H9 (cell line): ENCODE measurements around the gene MGRN1. TPM values are rescaled to one million over a fixed set of nuclear protein-coding genes. Genes with fewer than 3 reads are reported as not detected.
A peak's percentile ranks its signal among the peaks of the same experiment; 100 is the strongest.

Experiments
- DNase-seq: peaks from one replicate; pipeline ENCODE4 v3.0.0-alpha.2; 2017
- H2AFZ ChIP-seq: one replicate; pipeline ENCODE4 v1.6.1; 2013; ENCODE audit warnings: mild to moderate bottlenecking, low read length, control low read depth, moderate library complexity
- H2AK5ac ChIP-seq: 2 replicates; pipeline ENCODE4 v1.6.1; 2013; ENCODE audit warnings: low read length, control low read depth, mixed read lengths; ENCODE audit not compliant: insufficient read length
- H2BK120ac ChIP-seq: one replicate; pipeline ENCODE4 v1.6.1; 2013; ENCODE audit warnings: low read depth, mild to moderate bottlenecking, low read length, control low read depth, inconsistent platforms; ENCODE audit not compliant: poor library complexity, severe bottlenecking
- H2BK12ac ChIP-seq: 2 replicates; pipeline ENCODE4 v1.6.1; 2013; ENCODE audit warnings: low read length, control low read depth, mixed read lengths, low read depth; ENCODE audit not compliant: insufficient read length
- H2BK15ac ChIP-seq: 2 replicates; pipeline ENCODE4 v1.6.1; 2013; ENCODE audit warnings: low read depth, low read length, control low read depth
- H2BK20ac ChIP-seq: one replicate; pipeline ENCODE4 v1.6.1; 2013; ENCODE audit warnings: low read depth, mild to moderate bottlenecking, low read length, control low read depth, inconsistent platforms; ENCODE audit not compliant: poor library complexity, severe bottlenecking
- H2BK5ac ChIP-seq: 2 replicates; pipeline ENCODE4 v1.6.1; 2013; ENCODE audit warnings: low read length, control low read depth, mixed read lengths; ENCODE audit not compliant: insufficient read length
- H3K14ac ChIP-seq: 2 replicates; pipeline ENCODE4 v1.6.1; 2013; ENCODE audit warnings: low read length, control low read depth; ENCODE audit not compliant: insufficient read depth
- H3K18ac ChIP-seq: 2 replicates; pipeline ENCODE4 v1.6.1; 2013; ENCODE audit warnings: low read depth, mild to moderate bottlenecking, mixed read lengths, low read length, control low read depth; ENCODE audit not compliant: insufficient read length
- H3K23ac ChIP-seq: 2 replicates; pipeline ENCODE4 v1.6.1; 2013; ENCODE audit warnings: low read length, control low read depth, mixed read lengths, low read depth; ENCODE audit not compliant: insufficient read length
- H3K23me2 ChIP-seq: 2 replicates; pipeline ENCODE4 v1.6.1; 2013; ENCODE audit warnings: low read depth, mild to moderate bottlenecking, mixed read lengths, low read length, control low read depth; ENCODE audit not compliant: insufficient read length, poor library complexity, severe bottlenecking
- H3K27ac ChIP-seq: 2 replicates; pipeline ENCODE4 v1.5.1; 2013; ENCODE audit warnings: low read length, control low read depth, mixed read lengths, low read depth; ENCODE audit not compliant: insufficient read length
- H3K27me3 ChIP-seq: 2 replicates; pipeline ENCODE4 v1.6.1; 2013; ENCODE audit warnings: low read length, control low read depth, inconsistent platforms; ENCODE audit not compliant: insufficient read depth
- H3K4ac ChIP-seq: 2 replicates; pipeline ENCODE4 v1.6.1; 2013; ENCODE audit warnings: low read depth, mild to moderate bottlenecking, control low read depth, inconsistent platforms, low read length, moderate library complexity
- H3K4me1 ChIP-seq: 2 replicates; pipeline ENCODE4 v1.6.1; 2013; ENCODE audit warnings: low read length, control low read depth, inconsistent platforms; ENCODE audit not compliant: insufficient read depth
- H3K4me2 ChIP-seq: 2 replicates; pipeline ENCODE4 v1.6.1; 2013; ENCODE audit warnings: low read length, control low read depth, mixed read lengths; ENCODE audit not compliant: insufficient read length, insufficient read depth
- H3K56ac ChIP-seq: 2 replicates; pipeline ENCODE4 v1.6.1; 2013; ENCODE audit warnings: low read depth, mild to moderate bottlenecking, mixed read lengths, low read length, control low read depth; ENCODE audit not compliant: insufficient read length
- H3K79me1 ChIP-seq: 2 replicates; pipeline ENCODE4 v1.6.1; 2013; ENCODE audit warnings: low read depth, mild to moderate bottlenecking, moderate library complexity, low read length, control low read depth, inconsistent platforms; ENCODE audit not compliant: insufficient read depth, poor library complexity, severe bottlenecking
- H3K79me2 ChIP-seq: 2 replicates; pipeline ENCODE4 v1.6.1; 2013; ENCODE audit warnings: low read length, control low read depth, inconsistent platforms; ENCODE audit not compliant: insufficient read depth
- H3K9ac ChIP-seq: 2 replicates; pipeline ENCODE4 v1.6.1; 2013; ENCODE audit warnings: low read length, control low read depth, mixed read lengths; ENCODE audit not compliant: insufficient read length; ENCODE audit errors: extremely low read depth
- H3K9me3 ChIP-seq: one replicate; pipeline ENCODE4 v1.6.1; 2013; ENCODE audit warnings: low read depth, low read length, inconsistent platforms; ENCODE audit not compliant: control insufficient read depth
- H3T11ph ChIP-seq: one replicate; pipeline ENCODE4 v1.6.1; 2013; ENCODE audit warnings: mild to moderate bottlenecking, low read length, control low read depth, inconsistent platforms
- H4K20me1 ChIP-seq: one replicate; pipeline ENCODE4 v1.6.1; 2013; ENCODE audit not compliant: control insufficient read depth, insufficient read length, insufficient read depth
- H4K5ac ChIP-seq: 2 replicates; pipeline ENCODE4 v1.6.1; 2013; ENCODE audit warnings: low read depth, mild to moderate bottlenecking, mixed read lengths, low read length, control low read depth; ENCODE audit not compliant: insufficient read length
- H4K8ac ChIP-seq: replicated peaks from 2 replicates; pipeline ENCODE4 v1.6.1; 2013; ENCODE audit warnings: low read length, control low read depth, mixed read lengths, low read depth; ENCODE audit not compliant: insufficient read length
- H4K91ac ChIP-seq: 2 replicates; pipeline ENCODE4 v1.6.1; 2013; ENCODE audit warnings: low read depth, mild to moderate bottlenecking, moderate library complexity, mixed read lengths, low read length, control low read depth; ENCODE audit not compliant: insufficient read length
- H3K27ac Mint-ChIP-seq, 3 experiments: 2 replicates in 2 of 3; 3 replicates in 1 of 3; pipeline ENCODE4 v1.8.0; 2020 to 2021; ENCODE audit warnings: mixed read lengths in 3 of 3, mild to moderate bottlenecking in 1 of 3, moderate library complexity in 1 of 3
- H3K27me3 Mint-ChIP-seq: 2 replicates; pipeline ENCODE4 v1.8.0; 2021; ENCODE audit warnings: low read depth, mild to moderate bottlenecking, moderate library complexity, mixed read lengths
- H3K36me3 Mint-ChIP-seq, 3 experiments: 2 replicates in 2 of 3; 3 replicates in 1 of 3; pipeline ENCODE4 v1.8.0; 2020 to 2021; ENCODE audit warnings: low read depth in 3 of 3, mixed read lengths in 3 of 3; ENCODE audit not compliant: insufficient read depth in 1 of 3
- H3K4me1 Mint-ChIP-seq, 2 experiments: 2 replicates each; pipeline ENCODE4 v1.8.0; 2020; ENCODE audit warnings: mixed read lengths in 2 of 2
- H3K4me3 Mint-ChIP-seq, 2 experiments: 2 replicates in 1 of 2; 3 replicates in 1 of 2; pipeline ENCODE4 v1.8.0; 2020 to 2021; ENCODE audit warnings: mild to moderate bottlenecking in 2 of 2, mixed read lengths in 2 of 2, moderate library complexity in 1 of 2
- H3K9me3 Mint-ChIP-seq, 2 experiments: 2 replicates in 1 of 2; 3 replicates in 1 of 2; pipeline ENCODE4 v1.8.0; 2020; ENCODE audit warnings: mild to moderate bottlenecking in 2 of 2, mixed read lengths in 2 of 2, moderate library complexity in 1 of 2
- WGBS: extraction: QIAGEN DNeasy Blood & Tissue Kit; methylation state at CpG from one replicate; pipeline ENCODE4 v1.1.7; 2013; ENCODE audit warnings: missing lambda C conversion rate, low lambda C conversion rate, mixed read lengths; ENCODE audit not compliant: insufficient read length; ENCODE audit errors: extremely low coverage; 5-methylcytosine and 5-hydroxymethylcytosine counted together
- total RNA-seq: library from RNA; stranded (reverse); gene quantifications from 2 replicates; pipeline ENCODE4 v1.2.1, GENCODE V29; 2021
- TF ChIP-seq, protein P1 (sequence below): fragments of 200-600 bp; sonication (generic); conservative IDR thresholded peaks from 3 replicates; pipeline ENCODE4 v1.8.0; 2021; ENCODE audit warnings: antibody characterized with exemption, mild to moderate bottlenecking

MGRN1 gene
- total RNA-seq, 1 experiment from 2014 or later, result 91.6 TPM

DNA sequence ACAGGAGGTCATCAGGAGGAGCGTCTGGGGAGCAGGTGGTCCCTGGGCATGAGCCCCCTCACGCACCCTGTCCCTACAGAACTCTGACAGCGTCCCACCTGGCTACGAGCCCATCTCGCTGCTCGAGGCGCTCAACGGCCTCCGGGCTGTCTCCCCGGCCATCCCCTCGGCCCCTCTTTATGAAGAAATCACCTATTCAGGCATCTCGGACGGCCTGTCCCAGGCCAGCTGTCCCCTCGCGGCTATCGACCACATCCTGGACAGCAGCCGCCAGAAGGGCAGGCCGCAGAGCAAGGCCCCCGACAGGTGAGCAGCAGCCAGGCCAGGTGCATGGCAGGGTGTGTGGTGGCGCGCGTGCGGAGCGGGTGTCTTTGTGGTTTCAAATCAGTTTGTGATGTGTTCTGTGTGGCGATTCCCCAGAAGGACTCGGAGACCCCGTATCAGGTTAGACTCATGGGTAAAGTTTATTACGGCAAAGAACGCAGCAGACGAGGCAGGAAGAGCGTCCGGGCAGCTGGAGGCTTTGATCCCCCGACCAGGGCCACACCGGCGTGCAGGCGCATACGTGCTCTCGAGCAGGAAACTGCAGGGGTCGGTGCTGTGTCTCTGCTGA lies 57.0 kb downstream of the MGRN1 start:
- no peak overlapping the region for H3K23ac ChIP-seq
- H3K36me3 Mint-ChIP-seq, result peaks cover 2 to 35% (median 15%) of the 10 kb centered on the region in 3 experiments; a peak in 5 of 7 replicates
- H3K27me3 ChIP-seq, result no peaks in the 10 kb centered on the region
- no peaks in the 10 kb centered on the region for H4K20me1 ChIP-seq
- H3K27ac Mint-ChIP-seq, result peak overlapping the region in 2 of 3 experiments; percentile 3 to 90; a peak in 2 of 7 replicates
- no peak overlapping the region for H2BK5ac ChIP-seq
- H3K9ac ChIP-seq, result no peak overlapping the region
- no peaks in the 10 kb centered on the region for H3K79me2 ChIP-seq
- TF ChIP-seq, protein P1, sequence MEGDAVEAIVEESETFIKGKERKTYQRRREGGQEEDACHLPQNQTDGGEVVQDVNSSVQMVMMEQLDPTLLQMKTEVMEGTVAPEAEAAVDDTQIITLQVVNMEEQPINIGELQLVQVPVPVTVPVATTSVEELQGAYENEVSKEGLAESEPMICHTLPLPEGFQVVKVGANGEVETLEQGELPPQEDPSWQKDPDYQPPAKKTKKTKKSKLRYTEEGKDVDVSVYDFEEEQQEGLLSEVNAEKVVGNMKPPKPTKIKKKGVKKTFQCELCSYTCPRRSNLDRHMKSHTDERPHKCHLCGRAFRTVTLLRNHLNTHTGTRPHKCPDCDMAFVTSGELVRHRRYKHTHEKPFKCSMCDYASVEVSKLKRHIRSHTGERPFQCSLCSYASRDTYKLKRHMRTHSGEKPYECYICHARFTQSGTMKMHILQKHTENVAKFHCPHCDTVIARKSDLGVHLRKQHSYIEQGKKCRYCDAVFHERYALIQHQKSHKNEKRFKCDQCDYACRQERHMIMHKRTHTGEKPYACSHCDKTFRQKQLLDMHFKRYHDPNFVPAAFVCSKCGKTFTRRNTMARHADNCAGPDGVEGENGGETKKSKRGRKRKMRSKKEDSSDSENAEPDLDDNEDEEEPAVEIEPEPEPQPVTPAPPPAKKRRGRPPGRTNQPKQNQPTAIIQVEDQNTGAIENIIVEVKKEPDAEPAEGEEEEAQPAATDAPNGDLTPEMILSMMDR, result no peak
- no peak overlapping the region for H4K91ac ChIP-seq
- H4K5ac ChIP-seq, result no peak overlapping the region
- no peak overlapping the region for H3K18ac ChIP-seq
- H2AK5ac ChIP-seq, result no peak overlapping the region
- H2BK12ac ChIP-seq, result no peak overlapping the region
- H3K9me3 Mint-ChIP-seq, result no peaks in the 10 kb centered on the region
- no peak overlapping the region for H4K8ac ChIP-seq
- no peak overlapping the region for H2BK120ac ChIP-seq
- no peak overlapping the region for H3K4ac ChIP-seq
- no peaks in the 10 kb centered on the region for H3K23me2 ChIP-seq
- no peaks in the 10 kb centered on the region for H3K4me1 Mint-ChIP-seq
- H2BK20ac ChIP-seq, result no peak overlapping the region
- H3K4me2 ChIP-seq, result no peak overlapping the region
- H2AFZ ChIP-seq, result no peak overlapping the region
- H3K79me1 ChIP-seq, result no peaks in the 10 kb centered on the region
- DNase-seq, result no peak
- H3K9me3 ChIP-seq, result no peaks in the 10 kb centered on the region
- no peak overlapping the region for H3K27ac ChIP-seq
- no CpG with 5 or more reads among the region's 39 CpGs for WGBS
- H3T11ph ChIP-seq, result no peak overlapping the region
- no peaks in the 10 kb centered on the region for H3K27me3 Mint-ChIP-seq
- no peak overlapping the region for H3K14ac ChIP-seq
- H3K56ac ChIP-seq, result no peak overlapping the region
- H3K4me3 Mint-ChIP-seq, result no peak overlapping the region
- H2BK15ac ChIP-seq, result no peak overlapping the region
- no peaks in the 10 kb centered on the region for H3K4me1 ChIP-seq
